Coronary artery (tissue), 2 donors: ENCODE results near the gene TSEN34.

Experiments
- DNase-seq: peaks from one replicate; pipeline ENCODE4 v3.0.0-alpha.2; 2017; ENCODE audit warnings: low spot score
- H3K27ac ChIP-seq, 2 donors: fragments of 200-600 bp; sonication (generic); one replicate each; pipeline ENCODE4 v1.5.1; 2016 to 2019
- H3K4me3 ChIP-seq: fragments of 200-600 bp; sonication (generic); 2 replicates; pipeline ENCODE4 v1.5.1; 2016; ENCODE audit warnings: mild to moderate bottlenecking, moderate library complexity
- TF ChIP-seq, protein P1 (sequence below): fragments of 200-600 bp; sonication (generic); IDR thresholded peaks from one replicate; pipeline ENCODE4 v1.5.1; 2019; ENCODE audit warnings: antibody characterized with exemption

TSEN34 gene

GRCh38 chr19:54149021-54149812 lies 41.9 kb upstream of the TSEN34 start:
- no peak for DNase-seq
- no peak overlapping the region for H3K27ac ChIP-seq
- H3K4me3 ChIP-seq: no peak overlapping the region
- TF ChIP-seq, protein P1, sequence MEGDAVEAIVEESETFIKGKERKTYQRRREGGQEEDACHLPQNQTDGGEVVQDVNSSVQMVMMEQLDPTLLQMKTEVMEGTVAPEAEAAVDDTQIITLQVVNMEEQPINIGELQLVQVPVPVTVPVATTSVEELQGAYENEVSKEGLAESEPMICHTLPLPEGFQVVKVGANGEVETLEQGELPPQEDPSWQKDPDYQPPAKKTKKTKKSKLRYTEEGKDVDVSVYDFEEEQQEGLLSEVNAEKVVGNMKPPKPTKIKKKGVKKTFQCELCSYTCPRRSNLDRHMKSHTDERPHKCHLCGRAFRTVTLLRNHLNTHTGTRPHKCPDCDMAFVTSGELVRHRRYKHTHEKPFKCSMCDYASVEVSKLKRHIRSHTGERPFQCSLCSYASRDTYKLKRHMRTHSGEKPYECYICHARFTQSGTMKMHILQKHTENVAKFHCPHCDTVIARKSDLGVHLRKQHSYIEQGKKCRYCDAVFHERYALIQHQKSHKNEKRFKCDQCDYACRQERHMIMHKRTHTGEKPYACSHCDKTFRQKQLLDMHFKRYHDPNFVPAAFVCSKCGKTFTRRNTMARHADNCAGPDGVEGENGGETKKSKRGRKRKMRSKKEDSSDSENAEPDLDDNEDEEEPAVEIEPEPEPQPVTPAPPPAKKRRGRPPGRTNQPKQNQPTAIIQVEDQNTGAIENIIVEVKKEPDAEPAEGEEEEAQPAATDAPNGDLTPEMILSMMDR: no peak

DNA sequence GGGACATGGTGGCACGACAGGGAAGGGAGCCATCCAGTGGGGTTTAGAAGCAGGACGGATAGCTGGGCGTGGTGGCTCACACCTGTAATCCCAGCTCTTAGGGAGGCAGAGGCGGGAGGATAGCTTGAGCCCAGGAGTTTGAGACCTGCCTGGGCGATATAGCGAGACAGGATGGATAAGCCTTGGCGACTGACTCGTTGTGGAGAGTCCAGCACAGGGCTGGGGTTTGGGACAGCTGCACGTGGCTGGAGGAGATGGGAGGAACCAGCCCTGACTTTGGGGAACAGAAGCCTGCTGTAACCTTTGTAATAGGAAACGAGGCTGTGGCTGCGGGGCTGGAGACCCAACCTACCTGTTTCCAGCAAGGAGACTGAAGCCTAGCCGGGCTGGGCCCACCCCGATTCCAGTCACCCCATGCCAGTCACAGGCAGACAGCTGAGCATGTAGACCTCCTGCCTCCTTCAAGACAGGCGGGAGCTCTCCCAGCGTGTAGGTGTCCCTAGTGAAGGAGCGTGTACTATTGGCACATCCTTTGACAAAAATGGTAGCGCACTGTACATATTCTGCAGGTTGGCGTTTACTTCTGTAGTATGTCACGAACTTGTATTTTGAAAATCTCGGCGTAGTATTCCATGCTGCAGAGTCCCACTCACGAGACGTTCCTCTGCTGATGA lies 39.6 kb upstream of the TSEN34 start:
- TF ChIP-seq, protein P1: no peak
- no peak overlapping the region for H3K4me3 ChIP-seq
- no peak for DNase-seq

DNA sequence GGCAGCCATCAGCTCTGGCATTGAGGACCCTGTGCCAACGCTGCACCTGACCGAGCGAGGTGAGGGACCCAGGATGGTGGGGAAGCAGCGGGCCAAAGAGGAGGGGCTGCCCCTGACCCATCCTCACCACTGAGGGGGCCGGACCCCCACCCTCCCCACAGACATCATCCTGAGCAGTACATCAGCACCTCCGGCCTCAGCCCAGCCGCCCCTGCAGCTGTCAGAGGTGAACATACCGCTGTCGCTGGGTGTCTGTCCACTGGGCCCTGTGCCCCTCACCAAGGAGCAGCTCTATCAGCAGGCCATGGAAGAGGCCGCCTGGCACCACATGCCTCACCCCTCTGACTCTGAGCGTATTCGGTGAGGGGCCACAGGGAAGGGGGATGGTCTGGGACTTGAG lies 38.8 kb upstream of the TSEN34 start:
- TF ChIP-seq, protein P1: no peak
- H3K4me3 ChIP-seq: no peak overlapping the region
- no peak for DNase-seq
- no peak overlapping the region for H3K27ac ChIP-seq

More for the DNA sequence above, 39.6 kb upstream of the TSEN34 start:
- H3K27ac ChIP-seq: no peak overlapping the region

- TF ChIP-seq, protein P1: no peak
- H3K4me3 ChIP-seq: no peak overlapping the region
- H3K27ac ChIP-seq: peak overlapping the region in 1 of 2 donors; percentile 56
- DNase-seq: no peak
Observed at GRCh38 chr19:54152878-54153524, 38.1 kb upstream of the TSEN34 start.

GRCh38 chr19:54153731-54154326 lies 37.3 kb upstream of the TSEN34 start:
- no peak for DNase-seq
- TF ChIP-seq, protein P1: no peak
- H3K4me3 ChIP-seq: no peak overlapping the region
- peak overlapping the region in 1 of 2 donors; percentile 56 for H3K27ac ChIP-seq

DNA sequence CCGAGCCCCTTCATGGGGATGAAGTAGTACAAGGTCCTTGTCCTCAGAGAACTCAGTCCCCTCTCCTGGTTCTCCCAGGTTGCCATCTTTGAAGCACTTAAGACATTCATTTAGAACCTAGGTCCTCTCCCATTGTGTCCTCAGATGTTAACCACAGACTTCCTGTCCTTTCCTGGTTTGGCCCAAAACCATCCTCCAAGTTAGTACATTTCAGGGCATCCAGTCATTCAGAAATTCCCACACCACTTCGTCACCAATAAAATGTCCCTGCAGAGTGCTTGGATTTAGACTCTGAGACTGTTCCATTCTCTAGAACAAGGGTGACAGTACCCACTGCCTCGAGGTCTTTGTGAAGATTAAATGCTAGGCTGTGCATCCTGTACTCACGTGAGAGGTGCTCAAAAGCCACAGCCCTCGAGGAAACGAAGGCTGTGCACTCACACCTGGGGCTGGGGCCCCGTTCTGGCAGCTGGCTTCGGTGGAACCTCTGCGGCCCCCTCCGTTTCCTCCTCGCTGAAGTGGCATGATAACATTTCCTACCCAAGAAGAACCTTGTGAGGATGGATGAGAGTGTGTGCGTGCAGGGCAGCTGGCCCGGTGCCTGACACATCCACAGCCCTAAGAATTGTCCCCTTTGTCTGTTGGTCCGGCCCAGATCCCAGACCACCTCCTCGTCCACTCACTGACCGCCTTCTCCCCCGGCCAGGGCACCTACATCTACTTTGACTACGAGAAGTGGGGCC lies 36.3 kb upstream of the TSEN34 start:
- TF ChIP-seq, protein P1: no peak
- no peak for DNase-seq
- Histone ChIP-seq H3K4me3 (no peak overlapping the region), H3K27ac (no peak overlapping the region)
